Mucosa of descending colon (tissue), 3 donors: ENCODE results near the gene TRIP12. TPM values are rescaled to one million over a fixed set of nuclear protein-coding genes. Genes with fewer than 3 reads are reported as not detected.
A peak's percentile ranks its signal among the peaks of the same experiment; 100 is the strongest.
"Not testable (repeated sequence)": the region's sequence is repeated elsewhere in the genome, so short reads cannot be mapped to it uniquely, and the experiment has no call there.

Experiments
- ATAC-seq: fragments of 200-7000 bp; cut with Tn5 transposase; one replicate; pipeline ENCODE4 v1.9.1; 2020; ENCODE audit warnings: mild to moderate bottlenecking, moderate library complexity
- DNase-seq, 3 donors: peaks; one replicate each; pipeline ENCODE4 v3.0.0-alpha.2; 2020
- H3K36me3 ChIP-seq: fragments of 200-600 bp; one replicate; pipeline ENCODE4 v1.8.0; 2021; ENCODE audit warnings: low read depth, mild to moderate bottlenecking
- H3K4me1 ChIP-seq: fragments of 200-600 bp; one replicate; pipeline ENCODE4 v1.8.0; 2021; ENCODE audit warnings: low read depth, mild to moderate bottlenecking
- H3K4me3 ChIP-seq: fragments of 200-600 bp; one replicate; pipeline ENCODE4 v1.8.0; 2021; ENCODE audit warnings: mild to moderate bottlenecking
- H3K9me3 ChIP-seq: fragments of 200-600 bp; one replicate; pipeline ENCODE4 v1.8.0; 2021; ENCODE audit warnings: mild to moderate bottlenecking
- intact Hi-C, 2 donors: fragments of 100-400 bp; cut with DNase I in 1 of 2; cut with micrococcal nuclease in 1 of 2; formaldehyde crosslinking; loops; one replicate each; pipeline versions ENCODE4 v1.11.0 to v1.11.1; 2022; cut with DNase I, micrococcal nuclease
- total RNA-seq, 3 donors: library from RNA; stranded (reverse); fragmentation: NEBNext Ultra II Directional in 2 of 3; extraction: Animal tissue kit (Norgen Biotek cat#: 25700) in 2 of 3; gene quantifications; one replicate each; pipeline versions ENCODE4 v1.2.1 to v1.2.4, GENCODE V29; 2021 to 2023
- TF ChIP-seq, protein P1 (sequence below): fragments of 200-600 bp; IDR thresholded peaks from one replicate; pipeline ENCODE4 v1.8.0; 2022; ENCODE audit warnings: antibody characterized with exemption, mild to moderate bottlenecking
- donor health status: DM: no; HTN: no; CAD: no; lungs with moderate emphysema.
- donor health status: DM: no; HTN: no; CAD: no.
- donor health status: DM: no; HTN: yes; CAD: no.

The TRIP12 gene
- total RNA-seq, 3 donors from 2014 or later = 196 to 240 (median 202) TPM

DNA sequence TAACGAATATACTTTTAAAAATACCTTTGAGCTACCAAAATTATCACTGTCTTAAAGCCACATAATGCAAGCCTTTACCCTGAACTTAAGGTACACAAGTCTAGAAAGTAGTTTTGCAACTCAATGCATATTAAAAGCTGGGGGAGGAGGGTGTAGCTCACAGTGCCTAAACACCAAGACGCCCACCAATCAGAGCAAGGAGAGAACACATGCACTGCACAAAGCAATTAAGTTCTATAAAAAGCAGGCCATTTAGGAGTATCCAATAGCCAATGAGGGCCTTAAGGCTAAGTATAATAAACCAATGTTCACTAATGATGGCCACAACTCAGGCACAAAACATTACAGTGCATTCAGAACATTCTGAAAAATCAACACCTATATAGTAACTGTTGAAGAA is 16.2 kb downstream of the TRIP12 start:
- Histone ChIP-seq H3K4me3 (no peak overlapping the region), H3K9me3 (no peaks in the 10 kb centered on the region), H3K4me1 (no peaks in the 10 kb centered on the region), H3K36me3 (no peaks in the 10 kb centered on the region)
- DNase-seq (no peak), ATAC-seq (no peak)
- TF ChIP-seq, protein P1, sequence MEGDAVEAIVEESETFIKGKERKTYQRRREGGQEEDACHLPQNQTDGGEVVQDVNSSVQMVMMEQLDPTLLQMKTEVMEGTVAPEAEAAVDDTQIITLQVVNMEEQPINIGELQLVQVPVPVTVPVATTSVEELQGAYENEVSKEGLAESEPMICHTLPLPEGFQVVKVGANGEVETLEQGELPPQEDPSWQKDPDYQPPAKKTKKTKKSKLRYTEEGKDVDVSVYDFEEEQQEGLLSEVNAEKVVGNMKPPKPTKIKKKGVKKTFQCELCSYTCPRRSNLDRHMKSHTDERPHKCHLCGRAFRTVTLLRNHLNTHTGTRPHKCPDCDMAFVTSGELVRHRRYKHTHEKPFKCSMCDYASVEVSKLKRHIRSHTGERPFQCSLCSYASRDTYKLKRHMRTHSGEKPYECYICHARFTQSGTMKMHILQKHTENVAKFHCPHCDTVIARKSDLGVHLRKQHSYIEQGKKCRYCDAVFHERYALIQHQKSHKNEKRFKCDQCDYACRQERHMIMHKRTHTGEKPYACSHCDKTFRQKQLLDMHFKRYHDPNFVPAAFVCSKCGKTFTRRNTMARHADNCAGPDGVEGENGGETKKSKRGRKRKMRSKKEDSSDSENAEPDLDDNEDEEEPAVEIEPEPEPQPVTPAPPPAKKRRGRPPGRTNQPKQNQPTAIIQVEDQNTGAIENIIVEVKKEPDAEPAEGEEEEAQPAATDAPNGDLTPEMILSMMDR = no peak
- intact Hi-C loops = no loop called here

DNA sequence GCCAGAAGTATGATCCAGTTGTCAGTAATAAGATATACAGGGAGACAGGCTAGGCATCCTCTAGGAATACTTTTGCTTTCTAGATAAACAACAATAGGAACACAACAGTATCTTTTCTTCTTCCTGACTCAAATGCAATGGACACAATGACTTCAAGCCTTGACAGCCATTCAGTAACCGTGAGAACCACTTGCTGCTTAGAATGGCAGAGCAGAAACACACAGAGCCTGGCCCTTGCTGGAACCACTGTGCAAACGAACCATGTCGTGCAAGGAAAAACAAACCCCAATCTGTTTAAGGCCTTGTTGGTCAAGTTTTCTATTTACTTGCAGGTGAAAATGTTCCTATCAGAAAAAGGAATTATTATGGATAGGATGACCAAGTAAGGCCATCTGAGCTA is 18.8 kb downstream of the TRIP12 start:
- no peaks in the 10 kb centered on the region for H3K4me1 ChIP-seq
- DNase-seq = no peak
- ATAC-seq = no peak

DNA sequence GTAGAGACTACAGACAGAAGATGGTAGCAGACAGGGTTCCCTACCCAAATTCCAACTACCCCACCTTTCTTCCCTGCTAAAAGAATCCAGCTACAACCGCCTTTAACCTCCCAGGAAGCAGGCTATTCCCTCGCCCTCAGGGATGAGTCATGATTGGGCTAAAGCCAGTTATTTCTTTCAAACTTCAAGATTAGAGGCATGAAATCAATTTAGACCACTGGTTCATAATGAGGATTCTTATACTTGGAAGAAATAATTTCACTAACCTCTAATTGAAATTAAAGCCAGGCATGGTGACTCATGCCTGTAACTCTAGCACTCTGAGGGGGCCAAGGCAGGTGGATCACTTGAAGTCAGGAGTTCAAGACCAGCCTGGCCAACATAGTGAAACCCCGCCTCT is 20.0 kb downstream of the TRIP12 start:
- peak; percentile 63 for ATAC-seq
- Histone ChIP-seq H3K9me3 (no peaks in the 10 kb centered on the region), H3K4me1 (no peaks in the 10 kb centered on the region), H3K4me3 (no peak overlapping the region), H3K36me3 (no peaks in the 10 kb centered on the region)
- intact Hi-C loops = no loop called here
- no peak for DNase-seq
- TF ChIP-seq, protein P1 = no peak

More for the DNA sequence above, 18.8 kb downstream of the TRIP12 start:
- no peak overlapping the region for H3K4me3 ChIP-seq
- TF ChIP-seq, protein P1 = no peak
- intact Hi-C loops = no loop called here
- no peaks in the 10 kb centered on the region for H3K9me3 ChIP-seq
- H3K36me3 ChIP-seq = no peaks in the 10 kb centered on the region

DNA sequence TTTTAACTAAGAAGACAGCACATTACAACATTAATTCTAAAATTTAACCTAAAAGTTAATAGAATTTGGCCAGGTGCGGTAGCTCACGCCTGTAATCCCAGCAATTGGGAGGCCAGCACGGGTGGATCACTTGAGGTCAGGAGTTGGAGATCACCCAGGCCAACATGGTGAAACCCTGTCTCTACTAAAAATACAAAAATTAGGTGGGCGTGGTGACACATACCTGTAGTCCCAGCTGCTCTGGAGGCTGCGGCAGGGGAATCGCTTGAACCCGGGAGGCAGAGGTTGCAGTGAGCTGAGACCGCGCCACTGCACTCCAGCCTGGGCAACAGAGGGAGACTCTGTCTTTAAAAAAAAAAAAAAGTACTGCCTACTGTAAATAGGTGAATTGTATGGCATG is 21.3 kb downstream of the TRIP12 start:
- H3K4me3 ChIP-seq, H3K4me1 ChIP-seq, H3K36me3 ChIP-seq, H3K9me3 ChIP-seq, intact Hi-C loops, DNase-seq, ATAC-seq: not testable (repeated sequence)

DNA sequence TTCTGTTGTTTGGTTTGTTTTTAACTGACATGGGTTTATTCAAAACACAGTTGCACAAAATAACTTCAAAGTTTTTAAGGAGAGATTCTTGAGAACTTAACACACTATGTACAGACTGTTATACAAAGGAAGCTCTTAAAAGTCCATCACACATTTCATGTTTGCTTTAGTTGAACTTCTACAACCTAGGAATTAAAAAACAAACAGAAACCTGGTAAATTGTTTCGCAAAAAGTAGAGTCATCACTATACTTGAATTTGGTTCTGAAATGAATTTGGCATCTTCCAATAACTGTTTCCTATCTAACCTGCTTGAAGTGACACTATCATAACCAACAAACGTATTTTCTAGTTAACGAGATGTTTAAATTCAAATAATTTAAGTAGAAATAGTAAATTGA is 21.8 kb downstream of the TRIP12 start:
- ATAC-seq (no peak), DNase-seq (no peak)
- Histone ChIP-seq H3K4me1 (no peaks in the 10 kb centered on the region), H3K4me3 (no peak overlapping the region), H3K36me3 (no peaks in the 10 kb centered on the region), H3K9me3 (no peaks in the 10 kb centered on the region)
- TF ChIP-seq, protein P1 = no peak
- intact Hi-C loops = no loop called here

DNA sequence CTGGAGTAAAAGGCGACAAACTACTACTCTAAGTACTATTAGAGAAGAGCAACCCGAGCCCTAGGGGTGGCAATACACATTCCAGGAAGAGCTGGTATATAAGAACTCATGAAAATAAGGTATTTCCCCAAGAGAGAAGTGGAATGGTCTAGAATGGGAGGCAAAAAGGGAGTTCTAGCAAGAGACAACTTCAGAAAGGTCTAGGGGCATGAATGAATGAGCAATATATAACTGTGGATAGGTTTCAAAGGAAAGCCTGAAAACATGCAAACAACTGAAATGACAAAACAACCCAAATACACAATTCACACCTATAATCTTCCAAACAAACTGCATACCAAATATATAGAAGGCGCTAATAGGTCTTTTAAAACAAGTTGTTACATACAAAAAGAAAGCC is 22.2 kb downstream of the TRIP12 start:
- no peak for ATAC-seq
- no peak for DNase-seq
- intact Hi-C loops = no loop called here
- H3K36me3 ChIP-seq = no peaks in the 10 kb centered on the region
- H3K4me3 ChIP-seq = no peak overlapping the region
- no peaks in the 10 kb centered on the region for H3K4me1 ChIP-seq
- no peaks in the 10 kb centered on the region for H3K9me3 ChIP-seq
- TF ChIP-seq, protein P1 = no peak
